Left hindlimb (tissue), 1 donor: Measurements from ENCODE around the gene TAF11L14.
"Not testable (repeated sequence)": the region's sequence is repeated elsewhere in the genome, so short reads cannot be mapped to it uniquely, and the experiment has no call there.

ENCODE experiments used
- DNase-seq: peaks from one replicate; pipeline ENCODE4 v3.0.0-alpha.2; 2018

Gene TAF11L14

DNA sequence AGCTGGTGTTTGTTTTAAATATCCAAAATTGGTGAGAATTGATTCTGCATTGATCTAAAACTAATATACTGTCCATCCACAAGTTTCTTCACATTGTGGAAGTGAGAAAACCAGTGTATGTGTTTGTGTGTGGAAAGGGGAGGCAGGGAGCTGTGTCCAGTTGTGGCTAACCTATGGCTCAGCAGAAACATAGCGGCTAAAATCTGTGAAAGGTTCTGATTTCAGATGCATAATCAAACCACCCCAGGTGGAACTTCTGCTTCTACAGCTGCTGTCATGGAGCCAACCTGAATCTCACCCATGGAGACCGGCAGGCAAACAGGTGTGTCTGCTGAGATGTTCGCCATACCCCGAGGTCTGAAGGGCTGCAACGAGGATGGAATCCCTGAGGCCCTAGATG lies at the start of gene TAF11L14:
TAF11L14 (plus strand) TSS at position 301 of the 400 bp plus-strand sequence.
- no peak for DNase-seq

DNA sequence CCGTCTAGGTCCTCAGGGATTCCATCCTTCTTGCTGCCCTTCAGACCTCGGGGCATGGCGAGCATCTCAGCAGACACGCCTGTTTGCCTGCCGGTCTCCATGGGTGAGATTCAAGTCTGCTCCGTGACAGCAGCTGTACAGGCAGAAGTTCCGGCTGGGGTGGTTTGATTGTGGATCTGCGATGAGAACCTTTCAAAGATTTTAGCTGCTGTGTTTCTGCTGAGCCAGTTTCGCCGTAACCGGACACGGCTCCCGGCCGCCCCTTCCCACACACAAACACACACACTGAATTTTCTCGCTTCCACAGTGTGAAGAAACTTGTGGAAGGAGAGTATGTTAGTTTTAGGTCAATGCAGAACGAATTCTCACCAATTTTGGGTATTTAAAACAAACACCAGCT lies 48.6 kb upstream of the TAF11L14 start, which contains the start of gene TAF11L7:
TAF11L7 (minus strand) TSS at position 101 of the 400 bp plus-strand sequence.
- DNase-seq, result not testable (repeated sequence)

DNA sequence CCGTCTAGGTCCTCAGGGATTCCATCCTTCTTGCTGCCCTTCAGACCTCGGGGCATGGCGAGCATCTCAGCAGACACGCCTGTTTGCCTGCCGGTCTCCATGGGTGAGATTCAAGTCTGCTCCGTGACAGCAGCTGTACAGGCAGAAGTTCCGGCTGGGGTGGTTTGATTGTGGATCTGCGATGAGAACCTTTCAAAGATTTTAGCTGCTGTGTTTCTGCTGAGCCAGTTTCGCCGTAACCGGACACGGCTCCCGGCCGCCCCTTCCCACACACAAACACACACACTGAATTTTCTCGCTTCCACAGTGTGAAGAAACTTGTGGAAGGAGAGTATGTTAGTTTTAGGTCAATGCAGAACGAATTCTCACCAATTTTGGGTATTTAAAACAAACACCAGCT lies 43.4 kb upstream of the TAF11L14 start, which contains the start of gene TAF11L8:
TAF11L8 (minus strand) TSS at position 101 of the 400 bp plus-strand sequence.
- not testable (repeated sequence) for DNase-seq

DNA sequence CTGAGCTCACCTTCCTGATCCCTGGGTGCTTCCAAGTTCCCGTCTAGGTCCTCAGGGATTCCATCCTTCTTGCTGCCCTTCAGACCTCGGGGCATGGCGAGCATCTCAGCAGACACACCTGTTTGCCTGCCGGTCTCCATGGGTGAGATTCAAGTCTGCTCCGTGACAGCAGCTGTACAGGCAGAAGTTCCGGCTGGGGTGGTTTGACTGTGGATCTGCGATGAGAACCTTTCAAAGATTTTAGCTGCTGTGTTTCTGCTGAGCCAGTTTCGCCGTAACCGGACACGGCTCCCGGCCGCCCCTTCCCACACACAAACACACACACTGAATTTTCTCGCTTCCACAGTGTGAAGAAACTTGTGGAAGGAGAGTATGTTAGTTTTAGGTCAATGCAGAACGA lies 40.0 kb upstream of the TAF11L14 start, which contains the start of gene TAF11L9:
TAF11L9 (minus strand) TSS at position 140 of the 400 bp plus-strand sequence.
- not testable (repeated sequence) for DNase-seq

GRCh38 chr5:17597728-17598127 lies 36.5 kb upstream of the TAF11L14 start, which contains the start of gene TAF11L10:
TSS of gene TAF11L10 (minus strand) at chr5:17597828.
- DNase-seq, result not testable (repeated sequence)

DNA sequence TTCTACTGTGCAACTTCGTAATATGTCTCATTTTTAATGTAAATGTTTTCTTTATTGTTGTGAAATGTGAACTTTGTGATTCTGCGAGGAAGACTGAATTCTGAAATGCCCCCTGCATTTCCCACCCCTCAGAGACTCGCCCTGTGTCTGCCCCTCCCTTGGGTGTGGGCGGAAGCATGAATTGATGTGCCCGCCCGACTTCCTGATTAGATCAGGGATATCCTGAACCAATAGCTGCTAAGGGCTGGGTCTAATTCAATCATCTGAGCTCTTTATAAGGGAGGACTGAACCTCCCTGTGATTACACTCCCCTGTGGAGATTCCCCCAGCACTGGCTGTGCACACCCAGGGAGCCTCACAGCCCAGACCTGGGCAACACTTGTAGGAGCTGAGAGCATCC lies 30.4 kb upstream of the TAF11L14 start, which contains the start of gene TAF11L11:
TAF11L11 (plus strand) TSS at position 304 of the 400 bp plus-strand sequence.
- DNase-seq, result not testable (repeated sequence)

DNA sequence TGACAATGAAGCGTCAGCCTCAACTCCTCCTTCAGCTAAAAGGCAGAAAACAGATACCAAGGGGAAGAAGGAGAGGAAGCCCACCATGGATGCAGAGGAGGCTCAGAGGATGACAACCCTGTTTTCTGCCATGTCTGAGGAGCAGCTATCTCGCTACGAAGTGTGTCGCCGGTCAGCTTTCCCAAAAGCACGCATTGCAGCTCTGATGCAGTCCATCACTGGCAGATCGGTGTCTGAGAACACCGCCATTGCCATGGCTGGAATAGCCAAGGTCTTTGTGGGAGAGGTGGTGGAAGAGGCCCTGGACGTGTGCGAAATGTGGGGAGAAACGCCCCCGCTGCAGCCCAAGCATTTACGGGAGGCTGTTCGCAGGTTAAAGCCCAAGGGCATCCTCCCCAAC lies 29.3 kb upstream of the TAF11L14 start:
- no peak for DNase-seq

DNA sequence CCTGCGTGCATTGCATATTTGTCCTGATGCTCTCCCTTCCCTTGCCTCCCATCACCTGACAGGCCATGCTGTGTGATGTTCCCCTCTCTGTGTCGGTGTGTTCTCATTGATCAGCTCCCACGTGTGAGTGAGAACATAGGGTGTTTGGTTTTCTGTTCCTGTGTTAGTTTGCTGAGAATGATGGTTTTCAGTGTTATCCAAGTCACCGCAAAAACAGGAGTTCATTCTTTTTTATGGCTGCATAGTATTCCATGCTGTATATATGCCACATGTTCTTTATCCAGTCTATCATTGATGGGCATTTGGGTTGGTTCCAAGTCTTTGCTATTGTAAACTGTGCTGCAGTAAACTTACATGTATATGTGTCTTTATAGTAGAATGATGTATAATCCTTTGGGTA lies 26.8 kb upstream of the TAF11L14 start:
- not testable (repeated sequence) for DNase-seq

- not testable (repeated sequence) for DNase-seq
These were observed 24.2 kb upstream of the TAF11L14 start, which contains the start of gene TAF11L12 for GRCh38 chr5:17610092-17610491. TSS of gene TAF11L12 (plus strand) at chr5:17610392.

DNA sequence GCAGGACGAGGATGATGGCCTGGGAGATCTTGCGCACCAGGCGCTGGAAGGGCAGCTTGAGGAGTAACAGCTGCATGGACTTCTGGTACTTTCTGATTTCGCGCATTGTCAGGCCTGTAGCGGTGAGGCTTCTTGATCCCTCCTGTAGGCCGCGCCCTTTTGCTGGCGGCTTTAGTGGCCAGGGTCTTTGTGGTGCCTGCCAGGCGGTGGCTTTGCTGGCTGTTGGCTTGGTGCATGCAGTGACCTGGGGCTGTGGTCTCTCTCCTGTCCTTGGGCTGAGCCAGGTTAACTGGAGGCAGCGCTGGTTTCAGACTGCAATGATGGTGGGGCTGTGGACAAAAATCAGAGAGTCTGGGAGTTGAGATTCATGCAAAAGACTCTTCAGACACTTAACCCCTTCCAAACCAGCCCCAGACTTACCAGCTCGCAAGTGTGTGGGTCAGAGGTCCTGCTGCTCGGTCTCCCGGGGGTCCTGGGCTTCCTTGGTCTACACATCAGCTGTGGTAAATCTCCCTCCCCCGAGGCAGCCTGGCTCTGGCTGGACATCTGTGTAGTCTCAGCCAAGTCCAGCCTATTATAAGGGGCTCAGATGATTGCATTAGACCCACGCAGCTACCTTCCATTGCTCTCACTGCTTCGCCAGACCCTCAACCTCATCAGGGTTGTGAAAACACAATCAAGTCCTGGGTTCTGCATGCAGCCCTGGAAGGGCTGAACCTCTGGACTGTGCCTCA lies 19.2 kb upstream of the TAF11L14 start:
- DNase-seq, result no peak

DNA sequence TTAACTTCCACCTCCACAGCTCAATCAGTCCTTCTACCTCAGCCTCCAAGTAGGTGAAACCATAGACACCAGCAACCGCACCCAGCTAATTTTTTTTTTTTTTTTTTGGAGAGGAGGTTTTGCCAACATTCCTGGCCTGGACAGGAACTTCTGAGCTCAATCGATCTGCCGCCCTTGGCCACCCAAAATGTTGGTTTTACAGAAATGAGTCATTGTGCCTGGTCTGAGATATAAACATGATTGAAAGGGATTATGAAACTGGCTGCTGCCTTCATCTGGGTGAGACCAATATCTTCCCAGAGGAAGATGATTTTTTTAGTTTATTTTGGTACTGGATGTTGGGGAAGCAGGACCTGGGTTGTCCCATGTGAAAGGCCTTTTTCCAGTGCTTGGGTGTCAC lies 14.9 kb upstream of the TAF11L14 start:
- no peak for DNase-seq

DNA sequence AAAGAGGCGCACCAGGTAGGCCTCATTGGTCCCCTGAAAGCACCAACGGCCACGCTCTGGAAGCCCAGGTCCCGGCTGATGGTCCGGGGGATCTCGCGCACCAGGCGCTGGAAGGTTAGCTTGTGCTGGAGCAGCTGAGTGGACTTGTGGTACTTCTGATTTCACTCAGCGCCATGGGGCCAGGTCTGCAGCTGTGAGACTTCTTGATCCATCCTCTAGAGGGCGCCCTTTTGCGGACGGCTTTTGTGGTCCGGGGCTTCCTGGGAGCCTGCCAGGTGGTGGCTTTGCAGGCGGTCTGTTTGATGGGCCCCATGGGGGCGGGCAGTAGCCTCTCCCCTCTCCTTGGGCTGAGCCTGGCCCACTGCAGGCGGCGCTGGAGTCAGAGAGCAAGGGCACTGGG lies 13.6 kb upstream of the TAF11L14 start:
- DNase-seq, result no peak

DNA sequence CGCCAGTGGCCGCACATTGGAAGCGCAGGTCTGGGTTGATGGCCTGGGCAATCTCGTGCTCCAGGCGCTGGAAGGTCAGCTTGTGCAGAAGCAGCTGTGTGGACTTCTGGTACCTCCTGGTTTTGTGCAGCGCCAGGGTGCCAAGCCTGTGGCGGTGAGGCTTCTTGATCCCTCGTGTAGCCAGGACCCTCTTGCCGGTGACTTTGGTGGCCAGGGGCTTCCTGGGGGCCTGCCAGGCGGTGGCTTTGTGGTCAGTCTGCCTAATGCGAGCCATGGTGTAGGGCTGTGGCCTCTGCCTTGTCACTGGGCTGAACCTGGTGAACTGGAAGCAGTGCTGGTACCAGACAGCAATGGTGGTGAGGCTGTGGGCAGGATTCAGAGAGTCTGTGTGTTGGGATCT lies 8.6 kb upstream of the TAF11L14 start:
- DNase-seq, result no peak

- not testable (repeated sequence) for DNase-seq
These were observed 2.5 kb upstream of the TAF11L14 start, which contains the start of gene TAF11L13 for GRCh38 chr5:17631788-17632187. TSS of gene TAF11L13 (plus strand) at chr5:17632088.

- DNase-seq, result not testable (repeated sequence)
These were observed 15.0 kb downstream of the TAF11L14 start for GRCh38 chr5:17649232-17649631.

GRCh38 chr5:17655201-17655759 lies 21.0 kb downstream of the TAF11L14 start:
- DNase-seq, result not testable (repeated sequence)

DNA sequence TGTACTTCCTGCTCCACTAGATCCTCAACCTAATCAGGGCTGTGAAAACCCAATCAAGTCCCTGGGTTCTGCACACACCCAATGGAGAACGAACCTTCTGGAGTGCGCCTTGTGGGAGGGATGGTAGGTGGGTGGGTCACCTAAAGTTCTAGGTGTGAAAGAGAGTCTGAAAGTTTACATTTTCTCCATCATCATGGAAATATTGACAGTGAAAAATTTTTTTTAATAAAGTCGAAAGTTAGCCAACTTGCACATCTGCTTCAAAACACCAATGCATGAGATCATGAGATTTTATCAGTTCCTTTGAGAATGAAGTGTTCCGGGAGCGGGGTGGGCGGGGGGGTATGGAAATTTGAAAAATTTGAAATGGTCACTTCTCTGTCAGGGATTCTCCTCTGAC lies 21.7 kb downstream of the TAF11L14 start:
- no peak for DNase-seq

DNA sequence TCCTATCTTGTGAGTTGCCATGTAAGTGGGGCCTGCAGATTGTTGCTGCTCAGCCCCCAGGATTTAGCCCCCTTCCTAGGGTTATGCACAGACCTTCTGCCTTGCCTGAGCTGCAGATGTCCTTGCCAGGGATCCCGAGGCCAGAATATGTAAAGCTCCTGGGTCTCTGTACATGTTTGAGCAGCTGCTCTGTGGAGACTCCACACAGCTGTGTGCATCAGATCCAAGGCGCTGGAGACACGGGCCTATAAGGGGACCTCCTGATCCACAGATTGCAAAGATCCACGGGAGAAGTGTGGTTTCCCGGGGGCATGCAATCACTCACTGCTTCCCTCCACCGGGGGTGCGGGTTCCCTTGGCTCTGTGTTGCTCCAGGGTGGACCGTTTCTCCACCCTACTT lies 28.9 kb downstream of the TAF11L14 start:
- DNase-seq, result no peak

DNA sequence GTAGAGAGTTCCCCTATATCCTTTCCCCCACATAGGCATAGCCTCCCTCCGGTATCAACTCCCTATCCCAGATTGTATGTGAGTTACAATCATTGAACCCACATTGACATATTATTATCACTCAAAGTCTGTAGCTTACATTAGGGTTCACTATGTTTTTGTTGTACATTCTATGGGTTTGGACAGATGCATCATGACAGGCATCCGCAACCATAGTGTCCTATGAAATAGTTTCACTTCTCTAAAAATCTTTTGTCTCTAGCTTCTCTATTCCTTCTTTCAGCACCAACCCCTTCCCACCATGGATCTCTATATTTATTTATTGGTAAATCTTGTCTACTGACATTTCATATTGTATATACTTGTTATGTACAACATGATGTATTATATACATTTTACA lies 31.6 kb downstream of the TAF11L14 start:
- DNase-seq, result no peak

DNA sequence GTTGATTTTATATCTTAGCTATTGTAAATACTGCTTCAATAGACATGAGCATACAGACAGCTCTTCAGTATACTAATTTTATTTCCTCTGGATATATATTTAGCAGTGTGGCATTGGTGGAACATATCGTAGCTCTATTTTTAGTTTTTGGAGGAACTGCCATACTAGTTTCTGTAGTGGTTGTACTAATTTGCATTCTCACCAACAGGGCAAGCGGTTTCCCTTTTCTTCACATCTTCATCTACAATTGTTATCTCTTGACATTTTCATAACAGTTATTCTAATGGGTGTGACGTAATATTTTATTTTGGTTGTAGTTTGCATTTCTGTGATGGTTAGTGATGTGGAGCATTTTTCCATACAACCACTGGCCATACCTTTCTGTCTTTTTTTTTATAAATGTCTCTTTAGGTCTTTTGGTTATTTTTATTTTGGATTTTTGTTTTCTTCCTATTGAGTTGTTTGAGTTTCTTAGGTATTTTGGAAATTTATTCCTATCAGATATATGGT lies 32.5 kb downstream of the TAF11L14 start:
- DNase-seq, result no peak

DNA sequence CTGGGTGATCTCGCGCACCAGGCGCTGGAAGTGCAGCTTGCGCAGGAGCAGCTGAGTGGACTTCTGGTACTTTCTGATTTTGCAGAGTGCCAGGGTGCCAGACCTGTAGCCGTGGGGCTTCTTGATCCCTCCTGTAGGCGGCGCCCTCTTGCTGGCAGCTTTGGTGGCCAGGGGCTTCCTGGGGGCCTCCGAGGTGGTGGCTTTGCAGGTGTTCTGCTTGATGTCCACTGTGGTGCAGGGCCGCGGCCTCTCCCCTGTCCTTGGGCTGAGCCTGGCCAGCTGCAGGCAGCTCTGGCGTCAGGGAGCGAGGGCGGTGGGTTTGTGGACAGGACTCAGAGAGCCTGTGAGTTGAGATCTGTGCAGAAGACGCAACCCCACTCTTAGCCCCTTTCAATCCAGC lies 36.1 kb downstream of the TAF11L14 start:
- no peak for DNase-seq

DNA sequence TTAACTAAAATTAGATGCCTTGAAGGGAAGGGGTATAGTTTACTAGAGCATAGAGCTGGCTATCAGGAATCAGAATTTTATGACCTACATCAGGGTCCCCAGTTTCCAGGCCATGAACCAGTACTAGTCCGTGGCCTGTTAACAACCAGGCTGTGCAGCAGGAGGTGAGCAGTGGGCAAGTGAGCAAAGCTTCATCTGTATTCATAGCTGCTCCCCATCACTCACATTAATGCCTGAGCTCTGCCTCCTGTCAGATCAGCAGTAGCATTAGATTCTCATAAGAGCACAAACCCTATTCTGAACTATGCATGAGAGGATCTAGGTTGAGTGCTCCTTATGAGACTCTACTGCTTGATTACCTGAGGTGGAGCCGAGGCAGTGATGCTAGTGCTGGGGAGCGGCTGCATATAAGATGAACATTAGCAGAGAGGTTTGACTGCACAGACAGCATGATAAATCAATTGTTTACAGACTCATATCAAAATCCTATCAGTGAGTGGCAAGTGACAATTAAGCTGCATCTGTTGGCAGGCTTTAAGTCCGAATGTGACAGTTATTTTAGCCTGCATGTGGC lies 44.6 kb downstream of the TAF11L14 start:
- DNase-seq, result no peak

- no peak for DNase-seq
These were observed 45.4 kb downstream of the TAF11L14 start for GRCh38 chr5:17679597-17680203.
